Thyroid gland (tissue), 4 donors: Measurements from ENCODE around the gene ZMYND19.

Experiments
- CTCF ChIP-seq, 6 experiments: fragments of 200-600 bp in 3 of 6; fragments of 450-650 bp in 3 of 6; sonication (generic) in 3 of 6; IDR thresholded peaks; one replicate each; pipeline ENCODE4 v1.5.1; 2016 to 2019; ENCODE audit warnings: antibody characterized with exemption in 6 of 6, mild to moderate bottlenecking in 2 of 6, inconsistent platforms in 1 of 6, moderate library complexity in 1 of 6
- POLR2A ChIP-seq, 2 donors: fragments of 450-650 bp; IDR thresholded peaks; one replicate each; pipeline ENCODE4 v1.6.1; 2017; ENCODE audit warnings: antibody characterized with exemption in 2 of 2, mild to moderate bottlenecking in 2 of 2, moderate library complexity in 1 of 2

DNA sequence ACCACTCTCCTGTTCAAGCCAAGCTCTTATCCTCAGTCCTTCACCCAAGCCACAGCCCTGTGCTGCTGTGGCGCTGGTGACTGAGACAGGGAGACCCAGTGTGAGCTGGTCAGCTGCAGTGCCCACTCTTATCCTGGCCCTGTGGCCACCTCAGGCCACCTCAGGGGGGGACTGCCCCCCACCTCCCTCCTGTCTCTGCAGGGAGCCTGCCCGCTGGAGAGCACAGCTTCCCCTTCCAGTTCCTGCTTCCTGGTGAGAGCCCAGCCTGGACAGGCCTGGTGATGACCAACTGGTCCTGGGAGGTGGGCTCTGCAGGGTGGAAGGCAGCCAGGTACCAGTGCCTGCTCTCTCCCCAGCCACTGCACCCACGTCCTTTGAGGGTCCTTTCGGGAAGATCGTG, 22.9 kb upstream of the ZMYND19 start:
- no peak for TF ChIP-seq CTCF (IDR thresholded peaks at IDR 0.05)
- TF ChIP-seq POLR2A (IDR thresholded peaks at IDR 0.05) = no peak
